CD4-positive, alpha-beta T cell treated with Interleukin-17A for 1 hour (primary cell): ENCODE results near the gene SRPK1.
"Not testable (repeated sequence)": the region's sequence is repeated elsewhere in the genome, so short reads cannot be mapped to it uniquely, and the experiment has no call there.

Experiments
- DNase-seq: peaks from one replicate; pipeline ENCODE4 v3.0.0-alpha.2; 2020

Gene SRPK1

DNA sequence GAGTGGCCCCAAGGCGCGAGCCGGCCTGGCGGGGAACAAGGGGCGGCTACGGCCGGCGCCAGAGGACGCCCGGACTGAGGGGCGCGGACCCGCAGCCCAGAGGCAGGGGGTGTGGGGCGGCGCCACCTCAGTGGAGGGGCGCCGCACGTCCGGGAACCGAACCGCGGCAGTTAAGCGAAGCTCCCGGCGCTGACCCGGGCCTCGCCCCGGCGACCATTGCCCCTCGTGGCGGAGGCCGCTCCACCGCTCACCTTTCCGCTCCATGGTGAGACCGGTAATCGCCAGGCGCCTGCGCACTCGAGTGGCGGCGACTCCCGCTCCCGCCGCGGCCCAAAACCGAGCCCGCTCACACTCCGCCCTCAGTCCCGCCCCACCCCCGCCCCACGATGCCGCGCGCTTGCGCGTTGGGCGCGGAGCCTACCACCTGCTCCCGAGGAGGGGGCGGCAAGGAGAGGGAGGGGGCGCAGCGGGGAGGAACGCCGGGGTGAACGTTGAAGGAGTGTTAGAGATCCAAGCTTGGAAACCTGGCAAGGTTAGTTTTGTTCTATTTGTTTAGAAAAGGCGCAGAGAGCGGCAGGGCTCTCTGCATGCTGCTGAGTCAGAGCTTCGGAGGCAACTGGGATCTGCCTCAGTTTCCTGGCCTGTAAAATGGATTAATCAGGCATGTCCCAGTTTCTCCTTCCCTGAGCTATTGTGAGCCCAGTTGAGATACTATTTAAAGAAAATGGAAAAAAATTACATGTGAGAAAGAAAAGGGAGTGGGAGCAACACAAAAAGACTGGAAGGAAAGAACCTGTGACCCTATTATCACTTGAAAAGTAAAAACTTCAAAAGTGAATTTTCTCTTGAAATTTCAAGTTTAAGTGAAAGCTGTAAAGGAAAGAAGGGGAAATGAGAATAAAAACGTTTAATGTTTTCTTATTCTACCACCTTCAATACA lies at the start of gene SRPK1:
SRPK1 (minus strand) TSS at position 306 of the 940 bp plus-strand sequence; CDS start at position 264, 42 bp downstream.
- peak; percentile 90 for DNase-seq

DNA sequence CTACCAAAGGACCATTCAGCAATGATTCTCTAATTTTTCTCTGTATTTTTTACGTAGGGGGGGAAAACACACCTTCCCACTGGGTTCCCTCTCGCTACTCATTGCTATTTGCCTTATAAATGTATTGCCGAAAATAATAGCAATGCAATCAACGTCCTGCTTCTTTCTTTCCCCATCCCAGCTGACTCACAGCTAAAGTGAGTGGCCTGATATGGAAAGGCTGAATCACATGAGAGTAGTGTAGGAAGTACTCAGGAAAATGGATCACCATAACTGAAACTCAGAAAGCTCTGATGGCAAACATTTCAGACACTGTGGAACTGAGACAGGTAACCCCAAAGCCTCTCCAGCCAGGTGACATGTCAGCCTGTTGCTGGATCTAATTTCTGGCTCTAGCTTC lies 49.3 kb upstream of the SRPK1 start:
- DNase-seq = no peak

DNA sequence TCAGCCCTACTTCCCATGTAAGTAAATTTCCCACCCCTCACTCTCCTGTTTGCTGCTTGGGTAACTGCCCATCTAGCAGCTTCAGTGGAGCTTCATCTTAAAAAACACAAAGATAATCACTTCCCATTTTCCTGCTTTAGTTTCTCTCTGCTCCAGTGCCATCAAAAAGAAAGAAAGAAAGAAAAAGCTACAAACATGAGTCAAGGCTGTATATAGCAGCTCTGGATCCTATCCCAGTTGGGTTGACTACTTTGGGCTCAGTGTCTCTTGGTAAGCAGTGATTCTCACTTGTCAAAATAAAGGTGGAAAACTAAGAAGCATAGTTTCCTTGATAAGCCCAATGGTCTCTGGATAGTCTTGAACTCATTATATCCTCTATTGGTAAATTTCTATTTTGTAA lies 48.7 kb upstream of the SRPK1 start:
- no peak for DNase-seq

DNA sequence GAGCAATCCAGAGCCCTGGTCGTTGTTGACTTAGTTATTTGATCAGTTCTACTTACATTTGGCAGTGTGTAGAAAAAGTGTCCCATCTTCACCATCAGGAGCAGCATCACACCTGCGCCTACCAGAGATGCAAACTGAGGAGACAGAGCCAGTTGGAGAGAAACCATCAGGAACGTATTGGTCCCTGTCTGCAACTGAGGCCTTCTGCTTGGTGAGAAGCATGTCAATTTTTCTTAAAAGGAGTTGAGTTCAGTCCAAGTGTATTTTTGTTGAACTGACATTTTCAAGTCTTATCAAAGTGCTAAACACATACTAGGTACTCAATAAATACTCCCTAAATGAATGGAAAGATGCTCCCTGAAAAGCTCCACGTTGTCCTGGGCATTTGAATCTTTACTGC lies 47.9 kb upstream of the SRPK1 start:
- DNase-seq = no peak

DNA sequence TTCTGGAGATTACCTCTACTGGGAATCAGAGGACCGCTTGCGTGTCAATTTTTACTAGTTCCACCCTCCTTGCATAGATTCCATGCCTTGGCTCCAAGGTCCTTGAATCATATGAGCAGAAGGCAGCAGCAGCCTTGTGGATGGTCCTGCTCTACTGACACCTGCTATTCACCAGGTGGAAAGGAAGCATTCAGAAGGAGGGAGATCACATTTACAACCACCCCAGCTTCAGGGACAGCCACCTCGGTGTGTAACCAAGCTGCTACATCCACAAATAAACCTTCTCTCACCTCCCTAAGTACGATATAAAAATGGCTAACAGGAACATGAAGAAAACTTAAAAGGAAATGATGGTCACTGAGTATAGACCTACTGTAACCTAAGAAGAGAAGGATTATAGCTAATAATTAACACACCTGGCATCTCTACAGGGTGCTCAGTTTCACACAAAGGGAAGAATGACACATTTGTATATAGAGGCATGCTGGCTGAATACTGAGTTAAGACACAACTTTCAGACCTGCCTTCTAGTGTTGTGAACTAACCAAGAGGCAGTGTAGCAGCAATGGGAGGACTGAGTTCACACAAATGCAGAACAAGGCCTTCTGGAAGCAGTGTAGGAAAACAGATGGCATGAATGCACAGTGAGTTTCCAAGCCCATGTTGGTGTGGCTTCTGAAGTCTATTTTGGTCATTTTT lies 46.3 kb upstream of the SRPK1 start:
- DNase-seq = no peak

DNA sequence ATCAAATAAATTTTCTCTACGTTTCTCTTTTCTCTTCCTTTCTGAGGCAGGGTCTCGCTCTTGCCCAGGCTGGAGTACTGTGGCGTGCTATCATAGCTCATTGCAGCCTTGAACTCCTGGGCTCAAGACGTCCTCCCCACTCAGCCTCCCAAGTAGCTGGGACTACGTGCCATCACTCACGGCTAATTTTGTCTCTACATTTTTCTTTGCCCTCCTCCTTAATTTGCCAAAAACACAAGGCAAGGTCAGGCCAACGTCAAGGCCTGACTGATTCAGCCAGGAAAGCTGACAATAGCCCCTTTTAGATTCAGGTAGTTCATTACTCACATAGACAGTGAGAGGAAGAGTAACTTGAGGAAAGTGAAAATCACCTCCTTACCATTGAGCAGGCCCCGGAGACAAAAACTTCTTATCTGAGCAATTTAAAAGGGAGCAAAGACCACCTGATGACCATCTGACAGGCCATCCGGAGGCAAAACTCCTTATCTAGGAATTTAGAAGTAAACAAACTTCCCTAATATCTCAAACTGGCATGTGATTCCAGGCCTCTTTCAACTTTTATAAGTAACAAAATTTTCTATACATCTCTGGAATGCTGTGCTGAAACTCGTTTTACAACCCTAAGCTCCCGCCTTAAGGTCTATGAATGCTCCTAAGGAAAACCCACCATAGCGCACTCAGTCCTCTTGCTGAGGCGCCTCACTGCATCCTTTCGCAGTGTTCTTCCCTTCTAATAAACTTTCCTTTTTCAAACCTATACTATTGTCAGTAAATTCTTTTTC lies 42.1 kb upstream of the SRPK1 start:
- no peak for DNase-seq

DNA sequence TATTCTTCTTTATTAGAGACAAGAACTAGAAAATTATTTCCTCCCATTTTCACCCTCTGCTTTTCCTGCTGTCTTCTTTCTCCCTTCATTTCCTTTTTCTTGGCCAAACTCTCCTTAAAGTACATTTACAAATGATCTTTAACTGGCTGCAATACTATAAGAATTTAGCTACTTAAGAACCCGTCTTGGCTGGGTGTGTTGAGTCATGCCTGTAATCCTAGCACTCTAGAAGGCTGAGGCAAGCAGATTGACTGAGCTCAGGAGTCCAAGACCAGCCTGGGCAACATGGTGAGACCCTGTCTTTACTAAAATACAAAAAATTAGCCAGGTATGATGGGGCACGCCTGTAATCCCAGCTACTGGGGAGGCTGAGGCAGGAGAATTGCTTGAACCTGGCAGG lies 39.3 kb upstream of the SRPK1 start:
- no peak for DNase-seq

DNA sequence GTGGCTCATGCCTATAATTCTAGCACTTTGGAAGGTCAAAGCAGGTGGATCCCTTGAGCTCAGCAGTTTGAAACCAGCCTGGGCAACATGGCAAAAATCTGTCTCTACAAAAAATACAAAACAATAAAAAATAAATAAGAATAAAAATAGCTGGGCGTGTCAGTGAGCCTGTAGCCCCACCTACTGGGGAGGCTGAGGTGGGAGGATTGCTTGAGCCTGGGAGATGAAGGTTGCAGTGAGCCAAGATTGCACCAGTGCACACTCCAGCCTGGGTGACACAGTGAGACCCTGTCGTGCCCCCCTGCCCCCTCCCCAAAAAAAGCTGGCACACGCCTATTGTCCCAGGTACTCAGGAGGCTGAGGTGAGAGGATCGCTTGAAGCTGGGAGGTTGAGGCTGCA lies 35.1 kb upstream of the SRPK1 start:
- no peak for DNase-seq

DNA sequence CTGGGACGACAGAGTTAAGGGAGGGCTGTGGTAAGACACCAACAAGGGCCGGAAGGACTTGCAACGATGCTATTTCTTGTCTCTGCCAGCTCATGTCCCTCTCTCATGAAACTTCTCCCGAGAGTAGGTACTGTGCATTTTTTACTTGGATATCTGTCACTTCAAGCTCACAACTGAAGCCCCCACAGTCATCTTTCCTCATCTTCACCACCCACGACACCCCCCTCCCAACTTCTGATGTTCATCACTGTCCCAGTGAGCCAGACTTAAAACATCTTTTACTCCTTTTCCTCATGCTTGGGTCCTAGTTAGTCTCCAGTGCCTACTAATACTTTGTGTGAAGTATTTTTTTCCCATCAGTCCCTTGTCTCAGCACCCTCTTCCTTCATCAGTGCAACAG lies 34.6 kb upstream of the SRPK1 start:
- DNase-seq = no peak

DNA sequence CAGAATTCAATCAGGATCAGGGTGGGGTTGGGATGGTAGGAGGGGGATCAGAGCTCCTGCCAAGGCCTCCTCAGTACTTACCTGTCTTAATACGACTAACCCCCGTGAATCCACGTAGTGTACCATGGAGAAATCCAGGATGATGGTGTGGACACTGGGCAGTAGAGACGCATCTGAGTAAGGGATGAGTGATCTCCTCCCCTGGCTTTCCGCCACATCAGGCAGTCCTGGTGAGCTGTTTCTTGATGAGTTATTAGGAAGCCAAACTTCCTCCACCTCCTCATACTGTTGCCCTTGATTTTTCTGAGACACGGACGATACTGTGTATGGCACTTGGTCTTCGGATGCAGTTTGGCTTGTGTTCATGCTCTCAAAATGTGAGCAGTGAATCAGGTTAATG lies 34.2 kb upstream of the SRPK1 start:
- DNase-seq = no peak

DNA sequence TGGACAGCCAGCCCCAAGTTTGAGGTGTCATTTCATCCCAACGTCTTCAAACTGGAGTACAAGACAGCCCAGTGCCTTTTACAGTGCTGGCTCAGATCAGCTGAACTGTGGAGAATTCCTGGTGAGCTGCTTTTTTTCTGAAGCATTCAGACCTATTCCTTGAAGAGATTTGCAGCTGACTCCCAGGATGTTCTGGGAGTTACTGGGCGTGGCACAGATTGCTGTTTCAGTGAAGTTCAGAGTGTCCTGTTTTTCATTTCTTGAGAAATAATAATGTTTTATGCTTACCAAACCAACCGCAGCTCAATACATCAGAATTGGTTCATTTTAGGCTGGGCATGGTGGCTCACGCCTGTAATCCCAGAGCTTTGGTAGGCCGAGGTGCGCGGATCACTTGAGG lies 33.4 kb upstream of the SRPK1 start:
- no peak for DNase-seq

DNA sequence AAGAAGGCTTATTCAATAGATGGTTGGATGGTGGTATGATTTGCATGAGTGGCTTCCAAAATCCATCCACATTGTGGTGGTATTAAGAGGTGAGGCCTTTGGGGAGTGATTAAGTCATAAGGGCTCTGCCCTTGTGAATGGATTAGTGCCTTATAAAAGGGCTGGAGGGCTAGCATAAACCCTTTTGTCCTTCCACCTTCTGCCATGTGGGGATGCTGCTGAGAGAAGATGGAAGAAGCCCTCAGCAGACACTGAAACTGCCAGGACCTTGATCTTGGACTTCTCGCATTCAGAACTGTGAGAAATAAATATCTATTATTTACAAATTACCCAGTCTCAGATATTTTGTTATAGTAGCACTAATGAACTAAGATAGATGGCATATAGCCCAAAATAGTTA lies 27.8 kb upstream of the SRPK1 start:
- DNase-seq = no peak

DNA sequence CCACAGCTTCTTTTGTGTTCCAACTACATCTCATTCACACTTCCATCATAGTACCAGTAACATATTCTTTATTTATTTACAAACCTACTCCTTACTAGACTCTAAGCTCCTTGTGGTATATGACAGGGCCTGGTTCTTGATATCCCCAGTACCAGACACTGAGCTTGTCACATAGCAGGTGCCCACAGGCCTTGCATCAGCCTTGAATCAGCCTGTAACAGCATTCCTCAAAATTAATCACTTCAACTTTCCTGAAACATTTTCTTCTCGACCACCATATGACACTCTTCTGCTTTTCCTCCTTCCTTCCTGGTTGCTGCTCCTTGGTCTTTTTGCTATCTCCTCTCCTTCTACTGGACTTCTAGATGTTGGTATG lies 24.7 kb upstream of the SRPK1 start:
- DNase-seq = no peak

DNA sequence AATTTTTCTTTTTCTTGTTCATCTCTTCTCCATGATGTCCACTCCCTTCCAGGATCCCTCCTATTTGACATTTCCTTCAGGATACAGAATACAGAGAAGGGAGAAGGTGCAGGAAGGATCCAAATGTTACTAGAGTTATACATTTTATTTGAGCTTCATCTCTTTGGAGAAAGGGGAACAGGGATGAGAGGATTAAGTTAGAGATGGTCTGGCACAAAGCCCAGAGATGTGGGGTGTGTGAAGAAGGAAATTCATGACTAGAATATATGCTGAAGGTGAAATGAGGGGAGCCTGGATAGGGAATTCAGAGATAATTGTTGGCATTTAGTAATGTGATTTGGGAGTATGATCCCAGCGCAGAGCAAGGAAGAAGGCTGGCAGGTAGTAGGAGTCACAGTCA lies 22.5 kb upstream of the SRPK1 start:
- no peak for DNase-seq

DNA sequence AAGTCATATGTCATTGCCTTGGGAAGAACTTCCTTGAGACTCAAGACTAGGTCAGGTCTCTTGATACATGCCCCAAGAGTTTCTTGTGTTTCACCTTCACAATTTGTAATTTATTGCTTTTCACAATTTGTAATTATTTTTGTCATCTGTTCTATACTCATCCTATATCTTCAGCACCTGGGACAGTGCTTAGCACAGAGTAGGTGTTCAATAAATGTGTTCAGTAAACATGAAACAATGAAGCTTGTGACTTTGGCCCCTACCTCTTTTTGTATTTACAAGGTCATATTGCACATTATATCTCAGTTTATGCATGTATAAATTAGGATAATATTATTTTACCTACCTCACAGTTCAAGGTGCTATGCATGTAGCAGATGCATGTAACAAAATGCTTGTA lies 21.5 kb upstream of the SRPK1 start:
- no peak for DNase-seq

DNA sequence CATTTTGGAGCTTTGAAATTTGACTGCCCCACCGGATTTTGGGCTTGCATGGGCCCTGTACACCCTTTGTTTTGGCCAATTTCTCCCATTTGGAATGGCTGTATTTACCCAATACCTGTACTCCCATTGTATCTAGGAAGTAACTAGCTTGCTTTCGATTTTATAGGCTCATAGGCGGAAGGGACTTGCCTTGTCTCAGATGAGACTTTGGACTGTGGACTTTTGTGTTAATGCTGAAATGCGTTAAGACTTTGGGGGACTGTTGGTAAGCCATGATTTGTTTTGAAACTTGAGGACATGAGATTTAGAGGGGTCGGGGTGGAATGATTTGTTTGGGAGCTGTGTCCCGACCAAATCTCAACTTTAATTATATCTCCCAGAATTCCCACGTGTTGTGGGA lies 20.3 kb upstream of the SRPK1 start:
- not testable (repeated sequence) for DNase-seq

DNA sequence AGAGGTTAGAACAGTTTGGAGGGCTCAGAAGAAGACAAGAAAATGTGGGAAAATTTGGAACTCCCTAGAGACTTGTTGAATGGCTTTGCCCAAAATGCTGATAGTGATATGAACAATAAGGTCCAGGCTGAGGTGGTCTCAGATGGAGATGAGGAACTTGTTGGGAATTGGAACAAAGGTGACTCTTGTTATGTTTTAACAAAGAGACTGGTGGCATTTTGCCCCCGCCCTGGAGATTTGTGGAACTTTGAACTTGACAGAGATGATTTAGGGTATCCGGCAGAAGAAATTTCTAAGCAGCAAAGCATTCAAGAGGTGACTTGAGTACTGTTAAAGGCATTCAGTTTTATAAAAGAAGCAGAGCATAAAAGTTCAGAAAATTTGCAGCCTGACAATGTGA lies 19.1 kb upstream of the SRPK1 start:
- not testable (repeated sequence) for DNase-seq

DNA sequence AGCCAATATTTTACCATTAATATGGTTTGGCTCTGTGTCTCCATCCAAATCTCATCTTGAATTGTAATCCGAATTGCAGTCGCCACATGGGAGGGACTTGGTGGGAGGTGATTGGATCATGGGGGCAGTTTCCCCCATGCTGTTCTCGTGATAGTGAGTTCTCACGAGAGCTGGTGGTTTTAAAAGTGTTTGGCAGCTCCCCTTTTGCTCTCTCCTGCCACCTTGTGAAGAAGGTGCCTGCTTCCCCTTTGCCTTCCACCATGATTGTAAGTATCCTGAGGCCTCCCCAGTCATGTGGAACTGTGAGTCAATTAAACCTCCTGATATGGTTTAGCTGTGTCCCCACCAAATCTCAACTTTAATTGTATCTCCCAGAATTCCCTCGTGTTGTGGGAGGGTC lies 18.4 kb upstream of the SRPK1 start:
- not testable (repeated sequence) for DNase-seq

DNA sequence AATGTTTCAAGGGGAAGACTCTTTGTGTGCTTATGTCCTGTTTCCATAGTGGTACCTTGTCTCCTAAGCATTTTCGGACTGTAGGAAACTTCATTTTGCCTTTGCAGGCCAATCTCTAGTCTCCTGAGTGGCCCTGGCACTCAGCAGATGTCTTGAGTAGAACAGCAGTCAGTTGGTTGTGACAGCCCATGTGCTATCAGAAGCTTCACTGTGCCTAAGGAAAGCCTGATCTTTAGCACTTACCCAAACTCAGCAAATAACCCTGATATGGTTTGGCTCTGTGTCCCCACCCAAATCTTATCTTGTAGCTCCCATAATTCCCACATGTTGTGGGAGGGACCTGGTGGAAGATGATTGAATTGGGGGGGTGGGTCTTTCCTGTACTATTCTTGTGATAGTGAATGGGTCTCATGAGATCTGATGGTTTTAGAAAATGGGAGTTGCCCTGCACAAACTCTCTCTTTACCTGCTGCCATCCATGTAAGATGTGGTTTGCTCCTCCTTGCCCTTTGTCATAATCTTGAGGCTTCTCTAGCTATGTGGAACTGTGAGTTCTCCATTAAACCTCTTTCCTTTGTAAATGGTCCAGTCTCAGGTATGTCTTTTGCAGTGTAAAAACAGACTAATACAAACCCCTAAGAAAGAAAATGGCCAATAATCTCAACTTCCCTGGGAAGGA lies 15.9 kb upstream of the SRPK1 start:
- no peak for DNase-seq

DNA sequence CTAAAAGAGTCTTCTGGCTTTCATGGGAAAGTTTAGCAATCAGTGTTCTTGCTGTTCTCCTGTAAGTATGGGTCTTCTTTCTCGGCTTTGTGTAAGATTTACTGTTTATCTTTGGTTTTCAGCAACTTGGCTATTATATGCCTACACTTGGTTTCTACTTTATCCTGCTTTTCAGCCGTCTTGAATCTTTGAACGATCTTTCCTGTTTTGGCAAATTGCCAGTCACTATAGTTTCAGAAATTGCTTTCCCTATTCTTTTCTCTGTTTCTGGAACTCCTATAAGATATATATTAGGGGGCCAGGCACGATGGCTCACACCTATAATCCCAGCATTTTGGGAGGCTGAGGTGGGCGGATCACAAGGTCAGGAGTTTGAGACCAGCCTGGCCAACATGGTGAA lies 14.6 kb upstream of the SRPK1 start:
- no peak for DNase-seq

DNA sequence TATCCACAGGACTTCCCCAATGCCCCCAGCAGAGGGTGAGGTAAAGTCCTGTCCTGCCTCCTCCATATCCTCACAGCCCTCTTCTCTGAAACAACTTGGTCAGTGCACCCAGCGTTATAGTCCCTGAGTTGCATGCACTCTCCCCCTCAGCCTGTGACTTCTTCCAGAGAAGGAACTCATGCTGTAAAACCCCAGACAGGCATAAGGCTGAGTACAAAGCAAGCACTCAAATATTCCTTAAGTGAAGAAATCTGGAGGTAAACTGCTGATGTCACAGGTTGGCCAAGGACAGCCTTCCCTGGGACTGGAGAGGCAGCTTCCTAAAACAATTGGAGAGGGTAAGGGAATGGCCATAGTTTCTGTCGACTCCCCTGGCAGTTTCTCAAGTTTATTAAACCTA lies 12.9 kb upstream of the SRPK1 start:
- DNase-seq = no peak

DNA sequence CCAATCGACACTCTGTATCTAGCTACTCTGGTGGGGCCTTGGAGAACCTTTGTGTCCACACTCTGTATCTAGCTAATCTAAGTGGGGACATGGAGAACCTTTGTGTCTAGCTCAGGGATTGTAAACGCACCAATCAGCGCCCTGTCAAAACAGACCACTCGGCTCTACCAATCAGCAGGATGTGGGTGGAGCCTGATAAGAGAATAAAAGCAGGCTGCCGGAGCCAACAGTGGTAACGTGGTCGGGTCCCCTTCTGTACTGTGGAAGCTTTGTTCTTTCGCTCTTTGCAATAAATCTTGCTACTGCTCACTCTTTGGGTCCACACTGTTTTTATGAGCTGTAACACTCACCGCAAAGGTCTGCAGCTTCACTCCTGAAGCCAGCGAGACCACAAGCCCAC lies 11.0 kb upstream of the SRPK1 start:
- not testable (repeated sequence) for DNase-seq

DNA sequence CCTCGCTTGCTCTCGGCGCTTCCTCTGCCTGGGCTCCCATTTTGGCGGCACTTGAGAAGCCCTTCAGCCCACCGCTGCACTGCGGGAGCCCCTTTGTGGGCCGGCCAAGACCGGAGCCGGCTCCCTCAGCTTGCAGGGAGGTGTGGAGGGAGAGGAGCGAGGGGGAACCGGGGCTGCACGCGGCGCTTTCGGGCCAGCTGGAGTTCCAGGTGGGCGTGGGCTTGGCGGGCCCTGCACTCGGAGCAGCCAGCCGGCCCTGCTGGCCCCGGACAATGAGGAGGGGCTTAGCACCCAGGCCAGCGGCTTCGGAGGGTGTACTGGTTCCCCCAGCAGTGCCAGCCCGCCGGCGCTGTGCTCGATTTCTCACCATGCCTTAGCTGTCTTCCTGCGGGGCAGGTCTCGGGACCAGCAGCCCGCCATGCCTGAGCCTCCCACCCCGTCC lies 10.2 kb upstream of the SRPK1 start:
- no peak for DNase-seq
